PFSK-1 (cell line): ENCODE measurements around the gene FAIM2.

Source experiments
- FOXP2 ChIP-seq: optimal IDR thresholded peaks from 2 replicates; pipeline ENCODE3; 2011; ENCODE audit warnings: borderline replicate concordance, control low read depth, inconsistent platforms; ENCODE audit not compliant: insufficient read depth; ENCODE audit errors: extremely low read length, extremely low read depth
- POLR2AphosphoS5 ChIP-seq: IDR thresholded peaks from 2 replicates; pipeline ENCODE4 v1.6.1; 2012; ENCODE audit warnings: low read depth, mild to moderate bottlenecking, control low read depth, low read length, moderate library complexity
- SIN3A ChIP-seq: IDR thresholded peaks from 2 replicates; pipeline ENCODE4 v1.6.1; 2012; ENCODE audit warnings: mild to moderate bottlenecking, low read length, moderate library complexity, borderline replicate concordance; ENCODE audit not compliant: insufficient read depth
- TAF1 ChIP-seq: IDR thresholded peaks from 2 replicates; pipeline ENCODE4 v1.6.1; 2012; ENCODE audit warnings: low read length, control low read depth, borderline replicate concordance; ENCODE audit not compliant: insufficient read depth
- TF ChIP-seq, protein P1 (sequence below), 2 experiments: IDR thresholded peaks; 2 replicates each; pipeline versions ENCODE4 v1.6.1 to v1.8.0; 2011 to 2012; ENCODE audit warnings: low read depth in 2 of 2, low read length in 2 of 2, control low read depth in 1 of 2, inconsistent platforms in 1 of 2, mild to moderate bottlenecking in 1 of 2, moderate library complexity in 1 of 2; ENCODE audit not compliant: insufficient read depth in 1 of 2

DNA sequence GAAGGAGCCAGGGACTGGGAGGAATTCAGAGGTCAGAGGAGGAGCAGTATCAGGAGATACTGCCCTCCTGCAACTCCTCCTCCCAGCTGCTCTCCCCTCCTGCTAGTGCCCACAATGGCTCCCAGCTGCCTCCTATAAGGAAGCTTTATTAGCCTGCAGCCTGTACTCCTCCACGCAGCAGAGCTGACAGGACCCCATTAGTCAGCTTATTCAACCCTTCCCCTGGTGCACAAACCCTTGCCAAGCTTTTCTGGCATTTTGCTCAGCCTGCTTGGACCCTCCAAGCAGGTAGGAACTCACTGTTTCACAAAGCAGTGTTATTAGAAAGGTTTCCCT, 39.9 kb upstream of the FAIM2 start:
- TF ChIP-seq TAF1, result no peak
- TF ChIP-seq POLR2AphosphoS5, result no peak
- TF ChIP-seq, protein P1, sequence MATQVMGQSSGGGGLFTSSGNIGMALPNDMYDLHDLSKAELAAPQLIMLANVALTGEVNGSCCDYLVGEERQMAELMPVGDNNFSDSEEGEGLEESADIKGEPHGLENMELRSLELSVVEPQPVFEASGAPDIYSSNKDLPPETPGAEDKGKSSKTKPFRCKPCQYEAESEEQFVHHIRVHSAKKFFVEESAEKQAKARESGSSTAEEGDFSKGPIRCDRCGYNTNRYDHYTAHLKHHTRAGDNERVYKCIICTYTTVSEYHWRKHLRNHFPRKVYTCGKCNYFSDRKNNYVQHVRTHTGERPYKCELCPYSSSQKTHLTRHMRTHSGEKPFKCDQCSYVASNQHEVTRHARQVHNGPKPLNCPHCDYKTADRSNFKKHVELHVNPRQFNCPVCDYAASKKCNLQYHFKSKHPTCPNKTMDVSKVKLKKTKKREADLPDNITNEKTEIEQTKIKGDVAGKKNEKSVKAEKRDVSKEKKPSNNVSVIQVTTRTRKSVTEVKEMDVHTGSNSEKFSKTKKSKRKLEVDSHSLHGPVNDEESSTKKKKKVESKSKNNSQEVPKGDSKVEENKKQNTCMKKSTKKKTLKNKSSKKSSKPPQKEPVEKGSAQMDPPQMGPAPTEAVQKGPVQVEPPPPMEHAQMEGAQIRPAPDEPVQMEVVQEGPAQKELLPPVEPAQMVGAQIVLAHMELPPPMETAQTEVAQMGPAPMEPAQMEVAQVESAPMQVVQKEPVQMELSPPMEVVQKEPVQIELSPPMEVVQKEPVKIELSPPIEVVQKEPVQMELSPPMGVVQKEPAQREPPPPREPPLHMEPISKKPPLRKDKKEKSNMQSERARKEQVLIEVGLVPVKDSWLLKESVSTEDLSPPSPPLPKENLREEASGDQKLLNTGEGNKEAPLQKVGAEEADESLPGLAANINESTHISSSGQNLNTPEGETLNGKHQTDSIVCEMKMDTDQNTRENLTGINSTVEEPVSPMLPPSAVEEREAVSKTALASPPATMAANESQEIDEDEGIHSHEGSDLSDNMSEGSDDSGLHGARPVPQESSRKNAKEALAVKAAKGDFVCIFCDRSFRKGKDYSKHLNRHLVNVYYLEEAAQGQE (IDR thresholded peaks at IDR 0.05; ENCODE audit: insufficient read depth in 1 of 2, low read depth in 2 of 2, low read length in 2 of 2), result no peak
- TF ChIP-seq SIN3A, result no peak
- no peak for TF ChIP-seq FOXP2
